Activated naive CD4-positive, alpha-beta T cell treated with anti-CD3 and anti-CD28 coated beads, Interleukin-2, amount 50 U/mL, for 72 hours (primary cell): ENCODE results near the gene GATM. TPM values are rescaled to one million over a fixed set of nuclear protein-coding genes. Genes with fewer than 3 reads are reported as not detected.

Experiments used
- ATAC-seq, 2 donors: fragments of 150-1000 bp; cut with Tn5 transposase; 2 replicates each; pipeline ENCODE4 v1.10.0; 2021; ENCODE audit warnings: mild to moderate bottlenecking in 2 of 2, moderate library complexity in 2 of 2
- DNase-seq, 2 donors: peaks; one replicate each; pipeline ENCODE4 v3.0.0; 2021 to 2022; ENCODE audit warnings: low spot score in 2 of 2
- H3K27ac Mint-ChIP-seq, 2 donors: one replicate each; pipeline ENCODE4 v1.8.0; 2022; ENCODE audit warnings: mild to moderate bottlenecking in 2 of 2, mixed read lengths in 2 of 2
- H3K36me3 Mint-ChIP-seq, 2 donors: one replicate each; pipeline ENCODE4 v1.8.0; 2022; ENCODE audit warnings: mixed read lengths in 2 of 2
- H3K9me3 Mint-ChIP-seq, 2 donors: one replicate each; pipeline ENCODE4 v1.8.0; 2022; ENCODE audit warnings: mixed read lengths in 2 of 2
- total RNA-seq, 2 donors: library from RNA; stranded (reverse); gene quantifications; one replicate each; pipeline ENCODE4 v1.2.3, GENCODE V29; 2022

The GATM gene
- total RNA-seq, result 1 to 10 TPM; 1.4 to 3.7 TPM

DNA sequence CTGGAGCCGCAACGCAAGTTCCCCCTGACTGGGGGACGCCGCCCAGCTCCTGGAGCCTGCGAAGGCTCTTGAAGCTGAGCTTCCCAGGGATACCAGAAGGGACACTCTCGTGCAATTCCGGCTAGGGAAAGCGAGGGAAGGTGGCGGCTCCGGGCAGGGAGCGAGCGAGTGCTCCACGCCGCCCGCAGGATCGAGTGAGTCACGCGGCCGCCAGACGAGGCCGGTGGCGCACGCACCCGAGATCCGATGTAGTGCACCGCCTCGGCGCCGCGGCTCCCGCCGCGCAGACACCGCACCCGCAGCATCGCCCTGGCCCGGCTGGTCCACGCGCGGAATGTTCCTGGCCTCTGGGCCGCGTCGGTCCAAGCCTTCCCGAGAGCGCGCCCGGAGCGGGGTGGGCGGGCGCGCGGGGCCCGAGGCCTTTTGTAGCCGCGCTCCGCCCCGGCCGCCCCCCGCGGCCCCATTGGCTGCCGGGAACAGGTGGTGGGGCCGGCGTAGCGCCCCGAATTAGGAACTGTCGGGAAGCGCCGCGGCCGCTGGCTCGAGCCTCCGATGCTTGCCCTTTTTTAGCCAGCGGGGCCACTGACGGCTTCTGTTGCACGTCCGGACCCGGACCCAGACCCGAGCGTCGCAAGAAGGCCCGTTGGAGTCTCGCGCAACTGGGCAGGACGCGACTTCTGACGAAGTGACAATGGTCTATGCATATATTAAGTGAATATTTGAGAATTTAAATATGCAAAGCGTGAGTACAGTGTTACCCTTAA, at the start of gene GATM:
TSS of gene GATM (minus strand) at position 396 of the 764 bp plus-strand sequence. CDS start at position 305, 91 bp downstream.
- DNase-seq (peak in 1 of 2 donors; percentile 50), ATAC-seq (peak; percentile 87 to 90)
- Mint-ChIP-seq H3K36me3 (peaks cover 0 to 4% of the 10 kb centered on the region in 2 donors), H3K9me3 (no peaks in the 10 kb centered on the region), H3K27ac (no peak within 1 kb of the TSS)

- H3K36me3 Mint-ChIP-seq, result no peaks in the 10 kb centered on the region
- DNase-seq (no peak), ATAC-seq (no peak)
Observed at GRCh38 chr15:45427085-45427484, 48.7 kb upstream of the GATM start.

GRCh38 chr15:45425135-45425534, 46.8 kb upstream of the GATM start:
- H3K36me3 Mint-ChIP-seq, result no peaks in the 10 kb centered on the region

More at GRCh38 chr15:45427085-45427484, 48.7 kb upstream of the GATM start:
- no peak overlapping the region for H3K27ac Mint-ChIP-seq
- H3K9me3 Mint-ChIP-seq, result no peaks in the 10 kb centered on the region

DNA sequence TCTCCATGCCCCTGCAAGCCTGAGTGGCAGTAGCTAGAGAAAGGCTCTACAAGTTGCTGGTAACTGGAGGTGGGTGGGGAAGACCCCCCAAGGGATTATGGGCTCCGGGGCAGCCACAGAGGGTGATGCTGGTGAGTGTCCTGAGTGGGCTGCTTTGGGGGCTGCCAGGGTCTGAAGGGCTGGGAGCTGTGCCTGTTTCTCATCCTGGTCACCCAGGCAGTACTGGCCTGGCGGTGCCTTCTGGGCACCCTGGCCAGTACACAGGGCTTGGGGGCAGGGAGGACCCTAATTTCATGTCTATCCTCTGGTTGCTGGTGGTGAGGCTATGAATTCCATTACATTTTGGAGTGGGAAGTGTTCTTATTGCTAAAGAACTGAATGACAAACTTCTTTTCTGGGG, 46.1 kb upstream of the GATM start:
- Mint-ChIP-seq H3K27ac (no peak overlapping the region), H3K36me3 (no peaks in the 10 kb centered on the region), H3K9me3 (no peaks in the 10 kb centered on the region)
- DNase-seq, result no peak
- ATAC-seq, result peak in 1 of 2 donors; percentile 9

More at GRCh38 chr15:45425135-45425534, 46.8 kb upstream of the GATM start:
- no peak for DNase-seq
- H3K9me3 Mint-ChIP-seq, result no peaks in the 10 kb centered on the region
- no peak overlapping the region for H3K27ac Mint-ChIP-seq
- ATAC-seq, result no peak

- H3K27ac Mint-ChIP-seq, result no peak overlapping the region
- DNase-seq (no peak), ATAC-seq (no peak)
- peaks cover 11 to 12% of the 10 kb centered on the region in 2 donors for H3K36me3 Mint-ChIP-seq
- no peaks in the 10 kb centered on the region for H3K9me3 Mint-ChIP-seq
Observed at GRCh38 chr15:45417303-45417950, 39.1 kb upstream of the GATM start.

DNA sequence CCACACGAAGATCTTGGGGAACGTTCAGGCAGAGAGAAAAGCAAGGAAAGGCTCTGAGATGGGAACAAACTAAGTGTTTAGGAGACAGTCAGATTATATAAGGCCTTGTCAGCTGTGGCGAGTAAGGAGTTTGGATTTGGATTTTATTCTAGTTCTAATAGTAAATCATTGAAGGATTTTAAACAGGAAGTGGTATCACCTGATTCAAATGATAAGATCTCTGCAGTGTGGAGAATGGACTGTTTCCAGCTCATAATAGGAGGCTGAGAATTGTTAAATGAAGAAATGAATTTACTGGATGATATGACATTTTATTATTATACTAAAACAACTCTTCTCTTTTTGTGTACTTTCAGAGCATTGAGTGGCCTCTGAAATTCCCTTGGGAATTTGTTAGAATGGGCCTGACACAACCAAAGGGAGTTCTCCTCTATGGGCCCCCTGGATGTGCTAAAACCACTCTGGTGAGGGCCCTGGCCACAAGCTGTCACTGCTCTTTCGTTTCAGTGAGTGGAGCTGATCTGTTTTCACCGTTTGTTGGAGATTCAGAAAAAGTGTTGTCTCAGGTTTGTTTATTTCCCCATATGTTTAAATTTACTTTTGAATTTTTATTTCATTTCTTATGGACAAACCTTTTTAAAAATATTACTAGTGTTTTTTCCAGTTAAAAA, 36.0 kb upstream of the GATM start:
- ATAC-seq (no peak), DNase-seq (no peak)
- peaks cover 11 to 26% of the 10 kb centered on the region in 2 donors for H3K36me3 Mint-ChIP-seq
- peak overlapping the region in 1 of 2 donors; percentile 34 for H3K27ac Mint-ChIP-seq
- no peaks in the 10 kb centered on the region for H3K9me3 Mint-ChIP-seq

- Mint-ChIP-seq H3K36me3 (peaks cover 13 to 30% of the 10 kb centered on the region in 2 donors), H3K9me3 (no peaks in the 10 kb centered on the region), H3K27ac (no peak overlapping the region)
- ATAC-seq (no peak), DNase-seq (no peak)
Observed at GRCh38 chr15:45409596-45409995, 31.3 kb upstream of the GATM start.

DNA sequence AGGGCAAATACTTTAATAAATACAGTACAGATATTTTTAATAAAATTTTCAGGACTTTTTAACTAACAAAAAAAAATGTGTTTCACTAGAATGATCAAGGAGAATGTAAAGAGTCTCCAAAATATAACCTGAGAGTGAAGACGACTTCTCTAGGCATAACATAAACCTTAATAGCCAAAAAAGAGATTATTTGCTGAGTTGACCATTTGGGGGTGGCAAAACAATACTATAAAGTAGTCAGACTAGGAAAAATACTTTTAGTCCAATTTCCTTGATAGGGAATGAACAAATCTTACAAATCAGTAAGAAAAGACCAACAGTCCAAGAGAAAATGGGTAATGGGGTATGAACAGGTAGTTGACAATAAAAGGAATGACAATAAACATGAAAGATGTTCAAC, 29.4 kb upstream of the GATM start:
- ATAC-seq (no peak), DNase-seq (no peak)
- peaks cover 20 to 36% of the 10 kb centered on the region in 2 donors for H3K36me3 Mint-ChIP-seq
- no peak overlapping the region for H3K27ac Mint-ChIP-seq
- H3K9me3 Mint-ChIP-seq, result no peaks in the 10 kb centered on the region

DNA sequence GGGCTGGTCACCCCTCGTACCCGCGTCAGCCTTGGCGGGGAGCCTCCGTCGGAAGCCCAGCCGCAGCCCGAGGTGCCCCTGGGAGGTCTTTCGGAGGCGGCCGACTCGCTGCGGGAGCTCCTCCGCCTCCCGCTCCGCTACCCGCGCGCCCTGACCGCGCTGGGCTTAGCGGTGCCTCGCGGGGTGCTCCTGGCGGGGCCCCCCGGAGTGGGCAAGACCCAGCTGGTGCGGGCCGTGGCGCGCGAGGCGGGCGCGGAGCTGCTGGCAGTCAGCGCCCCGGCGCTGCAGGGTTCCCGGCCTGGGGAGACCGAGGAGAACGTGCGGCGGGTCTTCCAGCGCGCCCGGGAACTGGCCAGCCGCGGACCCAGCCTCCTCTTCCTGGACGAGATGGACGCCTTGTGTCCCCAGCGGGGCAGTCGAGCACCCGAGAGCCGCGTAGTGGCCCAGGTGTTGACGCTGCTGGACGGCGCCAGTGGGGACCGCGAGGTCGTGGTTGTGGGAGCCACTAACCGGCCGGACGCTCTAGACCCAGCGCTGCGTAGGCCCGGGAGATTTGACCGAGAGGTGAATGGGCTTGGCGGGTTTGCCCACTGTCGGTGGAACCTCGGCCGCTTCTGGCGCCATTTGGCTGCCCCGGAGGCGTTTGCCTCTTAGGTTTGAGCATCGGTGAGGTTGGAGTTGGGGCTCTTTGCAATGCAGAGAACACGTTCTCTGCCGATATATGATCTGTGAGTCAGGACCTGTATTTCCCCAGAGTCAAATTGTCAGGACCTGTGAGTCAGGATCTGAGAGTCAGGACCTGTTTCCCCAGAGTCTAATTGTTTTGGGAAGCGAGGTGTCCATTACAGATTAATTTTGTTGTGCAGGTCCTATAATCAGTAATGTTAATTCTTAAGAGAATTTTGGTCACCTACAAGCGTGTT, 24.9 kb upstream of the GATM start:
- H3K27ac Mint-ChIP-seq, result peak overlapping the region; percentile 91 to 92
- peak; percentile 10 to 32 for ATAC-seq
- no peaks in the 10 kb centered on the region for H3K9me3 Mint-ChIP-seq
- peaks cover 20 to 22% of the 10 kb centered on the region in 2 donors for H3K36me3 Mint-ChIP-seq
- peak; percentile 40 to 60 for DNase-seq

DNA sequence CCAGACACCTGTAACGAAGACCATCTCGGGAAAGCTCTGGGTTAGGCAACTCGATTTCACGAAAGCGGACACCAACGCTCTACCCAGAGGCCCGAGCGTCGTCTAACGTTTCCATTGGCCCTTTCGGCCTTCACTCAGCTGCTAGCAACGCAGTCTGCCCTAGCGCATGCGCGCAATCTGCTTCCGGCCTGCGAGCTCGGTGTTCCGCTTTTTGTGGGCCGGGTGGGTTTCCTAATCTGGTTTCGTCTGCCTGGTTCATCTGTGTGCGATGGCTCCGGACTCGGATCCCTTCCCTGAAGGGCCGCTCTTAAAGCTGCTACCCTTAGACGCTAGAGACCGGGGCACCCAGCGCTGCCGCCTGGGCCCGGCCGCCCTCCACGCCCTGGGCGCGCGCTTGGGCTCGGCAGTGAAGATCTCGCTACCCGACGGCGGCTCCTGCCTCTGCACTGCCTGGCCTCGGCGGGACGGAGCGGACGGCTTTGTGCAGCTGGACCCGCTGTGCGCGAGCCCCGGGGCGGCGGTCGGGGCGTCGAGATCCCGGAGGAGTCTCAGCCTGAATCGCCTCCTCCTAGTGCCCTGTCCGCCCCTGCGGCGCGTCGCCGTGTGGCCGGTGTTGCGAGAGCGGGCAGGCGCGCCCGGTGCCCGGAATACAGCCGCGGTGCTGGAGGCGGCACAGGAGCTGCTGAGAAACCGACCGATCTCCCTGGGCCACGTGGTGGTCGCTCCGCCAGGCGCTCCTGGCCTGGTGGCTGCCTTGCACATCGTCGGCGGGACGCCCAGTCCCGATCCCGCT, 24.0 kb upstream of the GATM start:
- Mint-ChIP-seq H3K27ac (peak overlapping the region; percentile 91 to 92), H3K9me3 (no peaks in the 10 kb centered on the region), H3K36me3 (peaks cover 20 to 22% of the 10 kb centered on the region in 2 donors)
- DNase-seq (peak; percentile 87 to 94), ATAC-seq (peak; percentile 95 to 96)

DNA sequence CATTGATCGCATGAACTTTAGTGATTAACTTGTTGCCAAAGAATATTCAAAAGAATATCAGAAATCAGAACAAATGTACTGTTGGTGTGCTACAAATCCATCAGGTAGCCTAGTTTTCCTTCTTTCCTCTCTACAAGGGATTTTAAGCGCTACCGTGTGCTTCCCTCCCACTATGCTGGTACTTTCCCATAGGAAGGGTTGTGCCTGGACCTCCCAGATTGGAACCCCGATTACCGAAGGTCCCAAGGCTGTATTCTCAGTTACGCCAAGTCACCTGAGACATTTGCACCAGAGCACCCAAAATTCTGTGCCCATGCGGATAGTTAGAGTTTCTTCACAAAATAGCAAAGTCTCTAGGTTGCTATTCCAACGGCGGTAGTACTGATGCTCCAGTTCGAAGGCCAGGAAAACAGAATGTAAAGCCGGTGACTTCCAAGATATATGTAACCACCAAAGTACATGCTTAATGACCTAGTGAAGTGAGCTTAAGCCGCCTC, 23.4 kb upstream of the GATM start:
- no peaks in the 10 kb centered on the region for H3K9me3 Mint-ChIP-seq
- no peak for DNase-seq
- peak overlapping the region; percentile 91 to 92 for H3K27ac Mint-ChIP-seq
- ATAC-seq, result peak; percentile 0 to 1
- peaks cover 16 to 17% of the 10 kb centered on the region in 2 donors for H3K36me3 Mint-ChIP-seq

DNA sequence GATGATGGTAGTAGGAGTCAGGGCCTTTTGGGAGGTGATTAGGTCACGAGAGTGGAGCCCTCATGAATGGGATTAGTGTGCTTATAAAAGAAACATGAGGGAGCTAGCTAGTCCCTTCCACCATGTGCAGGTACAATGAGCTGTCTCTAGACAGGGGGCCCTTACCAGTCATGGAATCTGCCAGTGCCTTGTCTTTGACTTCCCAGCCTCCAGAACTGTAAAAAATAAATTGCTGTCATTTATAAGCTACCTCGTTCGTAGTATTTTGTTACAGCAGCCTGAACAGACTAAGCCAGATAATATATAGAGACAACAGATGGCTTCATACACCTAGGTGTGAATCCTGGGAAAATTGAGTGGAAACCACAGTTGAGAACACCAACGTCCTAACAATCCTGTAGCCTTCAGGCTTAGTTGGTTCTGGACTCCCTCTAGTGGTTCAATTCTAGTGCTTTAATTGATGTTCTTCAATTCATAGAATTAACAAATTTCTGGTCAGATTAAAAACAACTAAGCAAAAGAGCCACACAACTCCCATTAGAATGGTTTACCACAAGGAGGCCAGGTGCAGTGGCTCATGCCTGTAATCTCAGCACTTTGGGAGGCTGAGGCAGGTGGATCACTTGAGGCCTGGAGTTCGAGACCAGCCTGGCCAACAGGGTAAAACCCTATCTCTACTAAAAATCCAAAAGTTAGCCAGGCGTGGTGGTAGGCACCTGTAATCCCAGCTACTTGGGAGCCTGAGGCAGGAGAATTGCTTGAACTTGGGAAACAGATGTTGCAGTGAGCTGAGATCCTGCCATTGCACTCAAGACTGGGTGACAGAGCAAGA, 21.3 kb upstream of the GATM start:
- ATAC-seq (no peak), DNase-seq (no peak)
- H3K36me3 Mint-ChIP-seq, result peaks cover 6 to 8% of the 10 kb centered on the region in 2 donors
- no peaks in the 10 kb centered on the region for H3K9me3 Mint-ChIP-seq
- H3K27ac Mint-ChIP-seq, result no peak overlapping the region

DNA sequence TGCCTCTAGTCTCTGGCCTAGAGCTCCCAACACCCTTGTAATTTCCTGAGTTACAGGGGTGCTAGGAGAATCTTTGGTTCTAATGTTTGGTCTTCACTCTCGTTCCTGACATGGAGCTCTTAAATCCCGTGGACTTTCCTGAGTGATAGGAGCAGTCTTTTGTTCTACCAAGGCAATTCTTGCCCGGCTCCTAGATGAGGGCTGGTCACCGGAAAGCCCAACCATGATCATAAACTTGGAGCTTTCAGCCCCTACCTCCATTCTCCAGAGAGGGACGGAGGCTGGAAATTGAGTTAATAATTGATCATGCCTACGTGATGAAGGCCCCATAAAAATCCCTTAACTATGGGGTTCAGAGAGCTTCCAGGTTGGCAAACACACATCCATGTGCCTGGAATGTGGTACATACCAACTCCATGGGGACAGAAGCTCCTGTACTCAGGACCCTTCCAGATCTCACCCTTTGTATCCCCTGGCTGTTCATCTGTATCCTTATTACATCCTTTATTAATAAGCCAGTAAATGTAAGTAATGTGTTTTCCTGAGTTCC, 18.8 kb upstream of the GATM start:
- H3K9me3 Mint-ChIP-seq, result no peaks in the 10 kb centered on the region
- ATAC-seq (no peak), DNase-seq (no peak)
- no peak overlapping the region for H3K27ac Mint-ChIP-seq
- H3K36me3 Mint-ChIP-seq, result no peaks in the 10 kb centered on the region

- DNase-seq (no peak), ATAC-seq (no peak)
- no peak overlapping the region for H3K27ac Mint-ChIP-seq
- H3K9me3 Mint-ChIP-seq, result no peaks in the 10 kb centered on the region
- no peaks in the 10 kb centered on the region for H3K36me3 Mint-ChIP-seq
Observed at GRCh38 chr15:45395943-45396342, 17.6 kb upstream of the GATM start.
